Measurements from ENCODE around the gene COL17A1.

COL17A1 gene

GRCh38 chr10:103990531-103990930 is 95.1 kb downstream of the COL17A1 start:
- Mint-ChIP-seq H3K4me1 (peaks cover 13% of the 10 kb centered on the region), H3K36me3 (peaks cover 18% of the 10 kb centered on the region), H3K27ac (no peak overlapping the region), H3K27me3 (no peaks in the 10 kb centered on the region), H3K9me3 (no peaks in the 10 kb centered on the region), H3K4me3 (no peak overlapping the region)
- no peak for DNase-seq
- CTCF ChIA-PET, result no interaction called here

DNA sequence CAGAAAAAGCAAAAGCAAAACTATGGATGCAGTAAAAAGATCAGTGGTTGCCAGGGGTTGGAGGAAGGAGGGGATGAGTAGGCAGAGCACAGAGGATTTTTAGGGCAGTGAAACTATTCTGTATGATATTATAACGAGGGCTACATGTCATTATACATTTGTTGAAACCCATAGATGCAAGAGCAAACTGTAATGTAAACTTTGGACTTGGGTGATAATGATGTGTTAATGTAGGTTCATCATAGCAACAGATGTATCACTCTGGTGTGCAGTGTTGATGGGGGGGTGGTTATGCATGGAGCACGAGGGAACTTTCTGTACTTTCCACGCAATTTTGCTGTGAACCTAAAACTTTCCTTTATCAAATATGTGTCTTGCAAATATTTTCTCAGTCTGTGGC is 95.6 kb downstream of the COL17A1 start:
- peaks cover 17% of the 10 kb centered on the region for H3K36me3 Mint-ChIP-seq
- H3K27me3 Mint-ChIP-seq, result no peaks in the 10 kb centered on the region
- peaks cover 12% of the 10 kb centered on the region for H3K4me1 Mint-ChIP-seq
- H3K4me3 Mint-ChIP-seq, result no peak overlapping the region
- CTCF ChIA-PET, result no interaction called here
- DNase-seq, result no peak
- H3K27ac Mint-ChIP-seq, result no peak overlapping the region
- no peaks in the 10 kb centered on the region for H3K9me3 Mint-ChIP-seq

DNA sequence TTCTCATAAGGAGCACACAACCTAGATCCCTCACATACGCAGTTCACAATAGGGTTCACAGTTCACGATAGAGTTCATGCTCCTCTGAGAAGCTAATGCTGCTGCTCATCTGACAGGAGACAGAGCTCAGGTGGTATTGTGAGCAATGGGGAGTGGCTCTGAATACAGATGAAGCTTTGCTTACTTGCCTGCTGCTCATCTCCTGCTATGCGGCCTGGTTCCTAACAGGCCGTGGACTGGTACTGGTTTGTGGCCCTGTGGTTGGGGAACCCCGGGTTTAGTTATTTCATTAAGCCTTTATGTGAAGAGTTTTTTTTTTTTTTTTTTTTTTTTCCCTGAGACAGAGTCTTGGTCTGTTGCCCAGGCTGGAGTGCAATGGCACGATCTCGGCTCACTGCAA is 99.3 kb downstream of the COL17A1 start:
- H3K27ac Mint-ChIP-seq, result no peak overlapping the region
- H3K36me3 Mint-ChIP-seq, result peaks cover 4% of the 10 kb centered on the region
- no peak overlapping the region for H3K4me3 Mint-ChIP-seq
- no peaks in the 10 kb centered on the region for H3K9me3 Mint-ChIP-seq
- CTCF ChIA-PET, result interaction anchor here (0.6 kb wide), 1 partner anchor 92 kb away, joined by 3 read pairs; no protein-coding TSS in a partner anchor
- H3K27me3 Mint-ChIP-seq, result no peaks in the 10 kb centered on the region
- peaks cover 44% of the 10 kb centered on the region for H3K4me1 Mint-ChIP-seq
- DNase-seq, result no peak

DNA sequence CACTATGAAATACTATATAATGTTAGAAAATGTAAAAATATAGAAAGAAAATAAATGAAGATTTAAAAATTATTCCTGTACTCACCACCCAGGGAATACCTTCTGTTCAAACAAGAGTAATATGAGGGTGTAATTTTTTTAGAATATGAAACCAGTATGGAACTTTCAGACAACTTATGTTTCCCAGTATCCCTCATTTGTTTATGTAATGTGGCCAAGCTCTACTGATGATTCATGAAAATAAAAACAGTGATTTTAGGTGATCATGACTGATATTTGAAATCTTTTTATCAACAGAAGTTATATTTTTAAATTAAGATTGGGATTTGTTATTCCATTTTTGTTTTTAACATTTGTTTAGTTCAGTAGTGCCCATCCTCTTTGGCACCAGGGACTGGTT is 100.0 kb downstream of the COL17A1 start:
- CTCF ChIA-PET, result no interaction called here
- H3K27me3 Mint-ChIP-seq, result no peaks in the 10 kb centered on the region
- no peak for DNase-seq
- H3K9me3 Mint-ChIP-seq, result no peaks in the 10 kb centered on the region
- H3K4me3 Mint-ChIP-seq, result no peak overlapping the region
- no peak overlapping the region for H3K27ac Mint-ChIP-seq
- peaks cover 6% of the 10 kb centered on the region for H3K36me3 Mint-ChIP-seq
- peaks cover 51% of the 10 kb centered on the region for H3K4me1 Mint-ChIP-seq

- peak overlapping the region; percentile 75 for H3K27ac Mint-ChIP-seq
- CTCF ChIA-PET, result interaction anchor here (0.8 to 1.8 kb wide), 11 partner anchors 12 to 99 kb away, joined by 3 to 7 read pairs (median 4); no protein-coding TSS in a partner anchor
- H3K27me3 Mint-ChIP-seq, result no peaks in the 10 kb centered on the region
- no peaks in the 10 kb centered on the region for H3K9me3 Mint-ChIP-seq
- DNase-seq, result no peak
- H3K4me3 Mint-ChIP-seq, result peak overlapping the region; percentile 4
- H3K4me1 Mint-ChIP-seq, result peaks cover 57% of the 10 kb centered on the region
- H3K36me3 Mint-ChIP-seq, result peaks cover 5% of the 10 kb centered on the region
Observed at GRCh38 chr10:103983367-103983911, 102.2 kb downstream of the COL17A1 start.

- CTCF ChIA-PET, result interaction anchor here (0.9 to 1.8 kb wide), 10 partner anchors 13 to 99 kb away, joined by 3 to 7 read pairs (median 4); no protein-coding TSS in a partner anchor
- DNase-seq, result no peak
- no peaks in the 10 kb centered on the region for H3K27me3 Mint-ChIP-seq
- no peak overlapping the region for H3K27ac Mint-ChIP-seq
- no peaks in the 10 kb centered on the region for H3K9me3 Mint-ChIP-seq
- H3K36me3 Mint-ChIP-seq, result peaks cover 5% of the 10 kb centered on the region
- no peak overlapping the region for H3K4me3 Mint-ChIP-seq
- H3K4me1 Mint-ChIP-seq, result peaks cover 57% of the 10 kb centered on the region
Observed at GRCh38 chr10:103982639-103983038, 103.0 kb downstream of the COL17A1 start.

Data from activated naive CD4-positive, alpha-beta T cell treated with anti-CD3 and anti-CD28 coated beads, Interleukin-2, amount 10 ng/mL, durations not matched to agents 7 days and 5 days (primary cell).